22Rv1 (cell line): ENCODE data around the gene HOTAIR.

Source experiments
- H3K27ac ChIP-seq: fragments of 450-650 bp; 2 replicates; pipeline ENCODE4 v1.5.1; 2017
- CTCF ChIP-seq: fragments of 450-650 bp; IDR thresholded peaks from 2 replicates; pipeline ENCODE4 v1.5.1; 2017; ENCODE audit warnings: mild to moderate bottlenecking
- ZFX ChIP-seq: fragments of 450-650 bp; IDR thresholded peaks from 2 replicates; pipeline ENCODE4 v1.6.1; 2017; ENCODE audit warnings: antibody characterized with exemption, borderline replicate concordance

Gene HOTAIR

DNA sequence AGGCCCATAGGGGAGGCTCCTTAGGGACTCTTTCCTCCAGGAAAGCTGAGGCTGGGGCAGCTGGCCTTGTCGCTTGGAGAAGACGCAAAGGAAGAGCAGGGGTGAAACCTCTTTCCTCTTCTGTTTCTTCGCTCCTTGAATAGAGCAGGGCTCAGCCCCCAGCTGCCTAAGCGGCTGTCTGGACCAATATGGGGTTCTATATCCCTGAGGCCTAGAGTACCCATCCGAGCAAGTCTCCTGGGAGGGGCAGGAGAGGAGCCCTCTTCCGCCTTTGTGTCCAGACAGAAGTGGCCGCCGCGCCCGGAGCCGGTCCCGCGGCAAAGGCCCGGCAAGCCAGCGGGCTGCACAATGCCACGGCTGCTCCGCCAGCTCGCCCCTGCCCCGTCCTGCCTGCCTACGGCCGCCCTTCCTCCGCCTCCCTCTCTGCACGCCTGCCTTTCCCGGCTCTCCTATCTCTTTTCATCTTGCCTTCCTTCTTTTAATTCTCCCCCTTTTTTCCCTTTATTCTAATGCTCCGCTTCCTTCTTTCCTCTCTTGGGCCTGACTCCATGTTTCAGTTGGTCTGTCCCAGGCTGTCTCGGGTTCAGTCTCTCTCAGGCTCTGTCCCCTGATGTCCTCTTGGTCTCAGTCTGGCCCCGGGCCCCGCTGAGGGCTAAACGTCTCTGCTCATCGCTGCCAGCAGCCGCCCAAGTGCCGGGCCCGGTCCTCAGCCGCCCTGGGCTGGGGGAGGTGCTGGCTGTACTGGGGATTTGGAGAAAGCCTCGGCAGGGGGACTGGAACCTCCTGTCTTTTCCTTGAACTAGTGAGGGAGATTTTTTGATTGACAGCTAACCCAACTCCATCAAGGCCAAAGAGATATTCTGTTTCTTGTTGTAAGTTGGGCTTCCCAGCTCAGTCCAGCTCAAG is 22.7 kb upstream of the HOTAIR start:
- H3K27ac ChIP-seq, result peak overlapping the region; percentile 41
- TF ChIP-seq ZFX, result no peak

- TF ChIP-seq ZFX (no peak), CTCF (no peak)
- peak overlapping the region; percentile 69 for H3K27ac ChIP-seq
Measured at GRCh38 chr12:53996240-53997203, 21.8 kb upstream of the HOTAIR start.

- no peak for TF ChIP-seq ZFX
- TF ChIP-seq CTCF, result no peak
- peak overlapping the region; percentile 69 for H3K27ac ChIP-seq
Measured at GRCh38 chr12:53995378-53996239, 20.9 kb upstream of the HOTAIR start.

DNA sequence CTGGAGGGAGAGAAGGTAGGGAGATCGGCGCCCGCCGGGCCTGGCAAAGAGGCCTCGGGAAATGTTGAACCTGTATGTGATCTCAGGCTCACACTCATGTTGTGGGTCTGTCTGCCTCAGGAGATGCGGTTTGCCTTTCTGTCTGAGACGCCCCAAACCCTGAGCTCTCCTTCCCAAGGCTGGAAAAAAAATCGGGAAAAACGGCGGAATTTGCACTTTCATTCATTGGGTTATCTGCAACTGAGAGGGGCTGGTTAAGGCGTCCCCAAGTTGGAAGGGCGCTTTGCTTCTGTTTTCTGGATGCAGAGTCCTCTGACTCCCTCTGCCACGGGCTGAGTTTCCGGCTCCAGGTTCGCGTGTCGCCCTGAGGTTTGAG is 20.2 kb upstream of the HOTAIR start:
- peak overlapping the region; percentile 69 for H3K27ac ChIP-seq
- no peak for TF ChIP-seq CTCF
- TF ChIP-seq ZFX, result no peak

DNA sequence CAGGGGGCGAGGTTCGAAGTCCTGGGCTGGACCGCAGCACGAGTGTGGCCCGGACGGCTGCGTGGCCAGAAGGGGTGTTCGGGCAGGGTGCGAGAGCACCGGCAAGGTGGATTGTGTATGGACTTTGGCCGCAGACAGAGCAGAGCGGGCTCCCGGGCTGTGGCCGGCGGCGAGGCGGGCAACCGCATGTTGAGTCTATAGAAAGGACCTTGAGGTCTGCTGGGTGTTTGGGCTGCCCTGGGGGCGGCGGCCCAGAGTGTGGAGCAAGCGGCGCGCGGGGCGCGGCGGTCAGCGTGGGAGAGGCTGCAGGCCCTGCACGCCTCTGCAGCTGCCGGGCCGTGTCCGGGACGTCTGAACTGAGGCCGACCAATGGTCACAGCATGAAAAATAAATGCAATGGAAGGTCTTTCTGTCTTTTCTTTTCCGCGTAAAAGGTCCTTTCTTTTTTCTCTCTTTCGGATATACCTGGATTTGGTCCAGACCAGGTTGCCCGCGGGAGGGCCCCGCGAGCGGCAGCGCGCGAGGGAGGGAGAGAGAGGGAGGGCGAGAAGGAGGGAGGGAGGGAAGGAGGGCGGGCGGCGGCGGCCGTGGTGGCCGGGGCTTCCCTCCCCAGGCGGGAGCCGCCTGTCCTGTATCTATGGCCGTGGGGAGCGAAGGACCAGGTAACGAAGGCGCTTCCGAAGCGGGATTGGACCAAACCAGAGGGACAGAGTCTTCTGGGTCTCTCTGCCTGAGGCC is 19.7 kb upstream of the HOTAIR start:
- no peak for TF ChIP-seq ZFX
- peak overlapping the region; percentile 69 for H3K27ac ChIP-seq

- TF ChIP-seq CTCF, result no peak
- no peak for TF ChIP-seq ZFX
- H3K27ac ChIP-seq, result no peak overlapping the region
Measured at GRCh38 chr12:53994009-53994263, 19.2 kb upstream of the HOTAIR start.

DNA sequence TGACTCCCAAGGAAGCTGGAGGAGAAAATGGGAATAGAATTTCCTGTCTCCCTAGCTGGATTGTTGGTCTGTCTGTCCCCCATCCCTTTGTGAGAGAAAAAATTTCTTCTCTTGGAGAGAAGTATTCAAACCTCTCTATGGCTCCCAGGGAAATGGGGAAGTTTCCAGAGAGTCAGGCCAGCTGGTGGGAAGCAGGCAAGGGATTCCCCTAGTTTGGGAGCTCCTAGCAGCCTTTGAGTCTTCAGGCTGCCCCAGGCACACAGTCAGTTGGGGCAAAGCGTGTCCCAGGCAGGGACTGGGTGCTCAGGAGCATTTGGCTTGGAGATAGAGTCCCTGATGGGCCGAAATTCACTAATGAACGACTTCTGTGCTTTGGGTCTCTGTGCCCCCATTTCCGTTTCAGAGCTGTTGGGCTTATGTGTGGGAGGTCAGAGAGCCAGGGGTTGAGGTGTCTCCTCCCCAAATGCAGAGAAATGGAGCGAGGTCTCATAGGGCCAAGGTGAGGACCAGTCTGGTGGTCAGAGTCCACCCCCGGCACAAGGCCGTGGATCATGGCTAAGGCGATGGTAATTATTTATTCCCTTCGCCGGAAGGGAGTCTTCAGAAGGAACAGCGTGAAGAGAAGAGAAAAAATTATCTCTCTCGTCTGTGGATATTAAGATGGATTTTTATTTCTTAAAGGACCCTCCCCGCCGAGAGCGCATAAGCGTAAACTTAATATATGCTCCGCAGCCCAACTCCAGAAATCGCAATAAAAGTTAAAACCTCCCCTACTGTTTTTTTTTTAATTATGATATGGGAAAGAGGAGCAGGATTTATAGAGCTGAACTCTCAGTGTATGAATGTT is 18.6 kb upstream of the HOTAIR start:
- no peak overlapping the region for H3K27ac ChIP-seq
- TF ChIP-seq CTCF, result no peak
